WERI-Rb-1 (cell line): ENCODE data around the gene CEP83.

Experiments used
- DNase-seq: peaks from one replicate; pipeline ENCODE4 v3.0.0-alpha.2; 2020
- H3K27ac ChIP-seq: fragments of 250-450 bp; sonication (Bioruptor Pico); 2 replicates; pipeline ENCODE4 v1.5.1; 2020; ENCODE audit warnings: mild to moderate bottlenecking, moderate library complexity
- H3K27me3 ChIP-seq: fragments of 250-450 bp; sonication (Bioruptor Pico); 2 replicates; pipeline ENCODE4 v1.5.1; 2021; ENCODE audit warnings: mild to moderate bottlenecking, low read depth, moderate library complexity; ENCODE audit not compliant: insufficient read depth, severe bottlenecking
- H3K36me3 ChIP-seq: fragments of 250-450 bp; sonication (Bioruptor Pico); 2 replicates; pipeline ENCODE4 v1.5.1; 2020; ENCODE audit warnings: mild to moderate bottlenecking, moderate library complexity
- H3K4me3 ChIP-seq: 2 replicates; pipeline ENCODE4 v1.5.1; 2011; ENCODE audit warnings: low read depth, mild to moderate bottlenecking, control low read depth, low read length
- H3K9me3 ChIP-seq: fragments of 250-450 bp; sonication (Bioruptor Pico); 2 replicates; pipeline ENCODE4 v1.5.1; 2021; ENCODE audit warnings: mild to moderate bottlenecking, moderate library complexity; ENCODE audit not compliant: severe bottlenecking
- CTCF ChIP-seq: IDR thresholded peaks from 2 replicates; pipeline ENCODE4 v1.5.1; 2011; ENCODE audit warnings: low read depth, mild to moderate bottlenecking, control low read depth, inconsistent platforms, low read length

CEP83 gene

GRCh38 chr12:94284046-94284445 lies 175.6 kb downstream of the CEP83 start:
- DNase-seq, result no peak
- no peak for TF ChIP-seq CTCF

GRCh38 chr12:94282675-94283074 lies 177.0 kb downstream of the CEP83 start:
- no peaks in the 10 kb centered on the region for H3K27me3 ChIP-seq
- H3K36me3 ChIP-seq, result no peaks in the 10 kb centered on the region
- H3K4me3 ChIP-seq, result no peak overlapping the region
- no peak for DNase-seq
- H3K27ac ChIP-seq, result no peak overlapping the region
- H3K9me3 ChIP-seq, result no peaks in the 10 kb centered on the region
- TF ChIP-seq CTCF, result no peak

More at GRCh38 chr12:94284046-94284445, 175.6 kb downstream of the CEP83 start:
- Histone ChIP-seq H3K9me3 (no peaks in the 10 kb centered on the region), H3K36me3 (no peaks in the 10 kb centered on the region), H3K27me3 (no peaks in the 10 kb centered on the region), H3K4me3 (no peak overlapping the region), H3K27ac (no peak overlapping the region)

GRCh38 chr12:94280063-94280462 lies 179.6 kb downstream of the CEP83 start:
- H3K27me3 ChIP-seq, result no peaks in the 10 kb centered on the region
- no peak for DNase-seq
- no peaks in the 10 kb centered on the region for H3K9me3 ChIP-seq
- no peak overlapping the region for H3K27ac ChIP-seq
- no peak for TF ChIP-seq CTCF
- no peak overlapping the region for H3K4me3 ChIP-seq
- no peaks in the 10 kb centered on the region for H3K36me3 ChIP-seq

- no peaks in the 10 kb centered on the region for H3K36me3 ChIP-seq
- no peaks in the 10 kb centered on the region for H3K27me3 ChIP-seq
- no peak for TF ChIP-seq CTCF
- no peak overlapping the region for H3K4me3 ChIP-seq
- DNase-seq, result no peak
- H3K27ac ChIP-seq, result no peak overlapping the region
- no peaks in the 10 kb centered on the region for H3K9me3 ChIP-seq
Measured at GRCh38 chr12:94277426-94278000, 182.2 kb downstream of the CEP83 start.

- DNase-seq, result no peak
- H3K27me3 ChIP-seq, result no peaks in the 10 kb centered on the region
- H3K27ac ChIP-seq, result no peak overlapping the region
- H3K36me3 ChIP-seq, result no peaks in the 10 kb centered on the region
- TF ChIP-seq CTCF, result no peak
- no peak overlapping the region for H3K4me3 ChIP-seq
- no peaks in the 10 kb centered on the region for H3K9me3 ChIP-seq
Measured at GRCh38 chr12:94276725-94277124, 182.9 kb downstream of the CEP83 start.

- no peaks in the 10 kb centered on the region for H3K36me3 ChIP-seq
- H3K27me3 ChIP-seq, result no peaks in the 10 kb centered on the region
- no peak overlapping the region for H3K27ac ChIP-seq
- no peak for DNase-seq
- TF ChIP-seq CTCF, result no peak
- no peak overlapping the region for H3K4me3 ChIP-seq
- H3K9me3 ChIP-seq, result no peaks in the 10 kb centered on the region
Measured at GRCh38 chr12:94273272-94273671, 186.4 kb downstream of the CEP83 start.
